LNCAP (cell line): ENCODE results near the gene TTC19.

Experiments used
- TF ChIP-seq, protein P1 (sequence below): fragments of 450-650 bp; IDR thresholded peaks from 2 replicates; pipeline ENCODE4 v1.5.1; 2017; ENCODE audit warnings: mild to moderate bottlenecking

TTC19 gene

DNA sequence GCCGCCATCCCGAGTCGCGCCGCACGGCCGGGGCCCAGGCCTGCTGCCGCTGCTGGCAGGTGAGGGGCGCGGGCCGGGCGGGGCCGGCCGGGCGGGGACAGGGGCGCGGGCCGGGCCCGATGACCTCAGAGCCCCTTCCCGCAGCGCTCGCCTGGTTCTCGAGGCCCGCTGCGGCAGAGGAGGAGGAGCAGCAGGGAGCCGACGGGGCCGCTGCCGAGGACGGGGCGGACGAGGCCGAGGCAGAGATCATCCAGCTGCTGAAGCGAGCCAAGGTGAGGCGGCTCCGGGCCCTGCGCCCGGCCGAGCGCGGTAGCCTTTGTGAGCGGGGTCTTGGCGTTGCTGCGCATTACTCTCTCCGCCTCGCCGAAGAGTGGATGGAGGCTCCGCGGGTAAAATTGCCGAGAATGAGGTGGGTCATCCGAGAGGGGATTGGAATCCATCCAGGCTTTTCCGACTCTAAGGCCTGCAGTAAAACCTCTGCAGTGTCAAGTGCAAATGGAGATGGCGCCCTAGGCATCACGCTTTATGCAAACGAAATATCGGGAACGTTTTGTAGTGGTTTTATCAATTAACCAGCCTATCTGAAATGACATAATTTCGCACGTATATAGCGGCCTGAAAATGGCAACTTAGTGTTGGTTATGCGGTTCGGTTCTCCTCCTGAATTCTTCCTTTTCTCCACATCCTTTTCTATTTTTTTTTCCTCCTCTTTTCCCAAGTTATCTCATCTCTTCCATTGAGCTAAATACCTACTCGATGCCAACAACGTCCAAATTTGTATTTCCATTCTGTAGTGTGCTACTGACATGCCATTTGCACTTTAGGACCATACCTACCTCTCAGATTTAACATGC lies 577 bp downstream of the TTC19 start:
- TF ChIP-seq, protein P1, sequence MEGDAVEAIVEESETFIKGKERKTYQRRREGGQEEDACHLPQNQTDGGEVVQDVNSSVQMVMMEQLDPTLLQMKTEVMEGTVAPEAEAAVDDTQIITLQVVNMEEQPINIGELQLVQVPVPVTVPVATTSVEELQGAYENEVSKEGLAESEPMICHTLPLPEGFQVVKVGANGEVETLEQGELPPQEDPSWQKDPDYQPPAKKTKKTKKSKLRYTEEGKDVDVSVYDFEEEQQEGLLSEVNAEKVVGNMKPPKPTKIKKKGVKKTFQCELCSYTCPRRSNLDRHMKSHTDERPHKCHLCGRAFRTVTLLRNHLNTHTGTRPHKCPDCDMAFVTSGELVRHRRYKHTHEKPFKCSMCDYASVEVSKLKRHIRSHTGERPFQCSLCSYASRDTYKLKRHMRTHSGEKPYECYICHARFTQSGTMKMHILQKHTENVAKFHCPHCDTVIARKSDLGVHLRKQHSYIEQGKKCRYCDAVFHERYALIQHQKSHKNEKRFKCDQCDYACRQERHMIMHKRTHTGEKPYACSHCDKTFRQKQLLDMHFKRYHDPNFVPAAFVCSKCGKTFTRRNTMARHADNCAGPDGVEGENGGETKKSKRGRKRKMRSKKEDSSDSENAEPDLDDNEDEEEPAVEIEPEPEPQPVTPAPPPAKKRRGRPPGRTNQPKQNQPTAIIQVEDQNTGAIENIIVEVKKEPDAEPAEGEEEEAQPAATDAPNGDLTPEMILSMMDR: no peak

DNA sequence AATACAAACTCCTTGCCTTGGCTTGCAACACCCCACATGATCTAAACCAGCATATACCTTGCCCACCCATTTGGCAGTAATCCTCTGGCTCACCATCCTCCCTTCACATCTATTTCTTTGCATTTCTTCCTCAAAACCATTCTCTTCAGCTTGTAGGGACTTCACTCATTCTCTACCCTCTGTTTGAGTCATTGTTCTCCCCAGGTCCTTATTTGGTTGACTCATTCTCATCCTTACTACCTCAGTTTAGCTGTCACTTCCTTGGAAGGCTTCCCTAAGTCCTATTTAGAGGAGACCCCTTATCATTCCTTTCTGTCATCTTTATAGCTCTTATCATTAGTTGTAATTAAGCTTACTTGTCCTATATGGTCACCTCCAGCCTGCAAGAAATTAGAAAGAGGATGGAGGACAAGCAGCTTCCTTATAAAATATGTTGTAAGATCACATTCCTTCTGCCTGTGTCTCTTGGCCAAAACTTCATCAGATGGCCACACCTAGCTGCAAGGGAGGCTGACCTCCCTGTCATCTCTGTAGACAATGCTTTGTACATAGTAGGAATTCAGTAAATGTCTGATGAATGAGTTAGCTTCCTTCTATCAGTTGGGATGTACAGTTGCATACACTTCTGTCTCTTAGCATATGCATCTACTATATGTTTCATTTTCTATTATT lies 1.7 kb downstream of the TTC19 start:
- TF ChIP-seq, protein P1: no peak

DNA sequence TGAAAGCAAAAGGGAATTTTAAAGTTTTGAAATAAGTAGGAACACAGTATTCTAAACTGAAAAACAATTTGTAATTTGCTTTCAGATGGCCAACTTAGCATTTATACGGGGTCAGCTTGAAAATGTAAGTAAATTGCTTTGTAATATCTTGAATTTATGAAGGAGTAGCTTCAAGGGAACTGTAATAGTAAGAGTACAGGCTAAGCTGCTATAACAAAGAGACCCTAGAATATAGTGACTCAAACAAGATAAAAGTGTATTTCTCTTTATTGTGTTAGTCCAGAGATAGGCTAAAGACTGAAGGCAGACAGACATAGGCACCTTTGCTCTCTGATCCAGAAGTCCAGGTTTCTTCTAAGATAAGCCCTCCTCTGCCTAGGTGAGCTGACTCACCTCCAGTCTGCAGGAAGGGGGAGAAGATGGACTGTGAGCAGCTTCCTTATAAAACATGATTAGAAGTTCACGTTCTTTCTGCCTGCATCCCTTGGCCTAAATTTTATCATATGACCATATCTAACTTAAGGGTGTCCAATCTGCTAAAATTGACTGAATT lies 3.2 kb downstream of the TTC19 start:
- TF ChIP-seq, protein P1: no peak

DNA sequence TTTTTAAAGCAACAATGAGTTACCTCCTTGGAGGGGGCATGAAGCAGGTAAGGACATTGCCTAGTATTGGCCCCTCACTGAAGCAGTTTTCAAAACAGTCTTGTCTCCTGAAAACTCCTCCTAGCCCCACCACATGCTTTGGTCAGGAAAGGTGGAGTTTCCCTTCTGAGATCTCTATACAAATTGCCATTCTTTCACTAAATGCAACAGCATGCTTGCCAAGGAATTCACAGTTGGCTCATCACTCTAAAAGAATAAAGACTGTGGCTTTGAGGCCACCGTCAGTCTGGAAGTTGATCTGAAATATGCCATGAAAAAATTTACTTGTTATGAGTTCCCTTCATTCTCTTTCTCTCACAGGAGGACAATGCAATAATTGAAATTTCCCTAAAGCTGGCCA lies 4.2 kb downstream of the TTC19 start:
- TF ChIP-seq, protein P1: no peak

DNA sequence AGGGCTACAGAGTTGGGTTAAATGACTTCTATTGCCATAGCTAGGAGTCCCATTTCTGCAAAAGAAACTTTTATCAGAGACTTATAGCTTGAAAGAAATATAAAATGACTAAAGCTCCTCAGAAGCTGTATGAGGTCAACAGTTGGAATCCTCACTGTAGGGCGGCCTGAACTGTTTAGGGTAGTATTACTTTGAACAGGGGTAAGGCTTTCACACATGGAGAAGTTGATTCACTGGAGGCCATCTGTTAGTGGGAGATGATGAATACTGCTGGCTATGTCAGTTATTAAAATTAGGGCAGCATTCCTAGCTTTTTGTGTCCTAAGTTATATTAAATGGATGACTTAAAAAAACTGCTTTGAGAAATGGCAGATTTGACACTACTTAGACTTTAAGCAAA lies 6.0 kb downstream of the TTC19 start:
- TF ChIP-seq, protein P1: no peak

DNA sequence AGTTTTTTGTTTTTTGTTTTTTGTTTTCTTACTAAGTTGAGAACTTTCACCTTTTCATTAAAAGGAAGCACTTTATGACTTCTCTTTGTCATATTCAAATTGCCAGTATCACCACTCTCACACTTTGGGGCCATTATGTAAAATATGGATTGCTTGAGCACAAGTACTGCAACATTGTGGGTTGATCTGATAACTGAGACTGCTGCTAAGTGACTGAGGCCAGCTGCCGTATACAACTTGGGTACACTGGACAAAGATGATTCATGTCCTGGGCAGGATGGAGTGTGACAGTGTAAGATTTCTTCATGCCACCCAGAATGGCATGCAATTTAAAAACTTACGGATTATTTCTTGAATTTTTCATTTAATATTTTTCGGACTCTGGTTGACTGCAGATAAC lies 7.8 kb downstream of the TTC19 start:
- TF ChIP-seq, protein P1: no peak

DNA sequence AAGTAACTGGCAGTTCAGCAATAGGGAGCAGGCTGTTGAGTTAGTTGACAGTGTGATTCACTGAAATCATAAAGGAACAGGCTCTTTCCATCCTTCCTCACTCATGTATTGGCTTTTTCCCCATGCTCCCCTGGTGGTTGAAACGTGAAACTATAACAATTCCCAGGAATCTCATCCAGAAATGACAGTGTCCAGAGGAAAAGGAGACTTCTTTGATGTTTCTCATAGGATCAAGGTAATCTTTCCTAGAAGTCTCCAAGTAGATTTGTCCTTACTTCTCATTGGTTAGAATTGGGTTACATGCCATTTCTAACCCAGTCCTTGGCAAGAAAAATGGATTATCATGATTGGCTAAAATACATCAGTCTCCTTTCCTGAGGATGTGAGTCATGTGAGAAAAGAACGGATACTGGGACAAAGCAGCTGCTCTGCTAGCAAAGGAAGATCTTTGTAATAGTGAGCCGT lies 14.4 kb downstream of the TTC19 start:
- TF ChIP-seq, protein P1: peak; percentile 44
